Stomach (tissue), 4 donors: Measurements from ENCODE around the gene SLC10A3.

Source experiments
- EP300 ChIP-seq: sonication (generic); formaldehyde crosslinking; IDR thresholded peaks from one replicate; pipeline ENCODE4 v1.6.1; 2017; ENCODE audit warnings: antibody characterized with exemption
- POLR2A ChIP-seq, 4 donors: fragments of 450-650 bp; IDR thresholded peaks; one replicate each; pipeline ENCODE4 v1.6.1; 2016; ENCODE audit warnings: antibody characterized with exemption in 4 of 4, control low read depth in 2 of 4, mild to moderate bottlenecking in 1 of 4, moderate library complexity in 1 of 4
- TF ChIP-seq, protein P1 (sequence below), 7 experiments: fragments of 450-650 bp in 4 of 7; fragments of 200-600 bp in 3 of 7; sonication (generic) in 3 of 7; IDR thresholded peaks; one replicate each; pipeline ENCODE4 v1.5.1; 2016 to 2019; ENCODE audit warnings: antibody characterized with exemption in 7 of 7, control low read depth in 2 of 7, mild to moderate bottlenecking in 1 of 7

- TF ChIP-seq POLR2A (IDR thresholded peaks at IDR 0.05) = no peak
- TF ChIP-seq, protein P1, sequence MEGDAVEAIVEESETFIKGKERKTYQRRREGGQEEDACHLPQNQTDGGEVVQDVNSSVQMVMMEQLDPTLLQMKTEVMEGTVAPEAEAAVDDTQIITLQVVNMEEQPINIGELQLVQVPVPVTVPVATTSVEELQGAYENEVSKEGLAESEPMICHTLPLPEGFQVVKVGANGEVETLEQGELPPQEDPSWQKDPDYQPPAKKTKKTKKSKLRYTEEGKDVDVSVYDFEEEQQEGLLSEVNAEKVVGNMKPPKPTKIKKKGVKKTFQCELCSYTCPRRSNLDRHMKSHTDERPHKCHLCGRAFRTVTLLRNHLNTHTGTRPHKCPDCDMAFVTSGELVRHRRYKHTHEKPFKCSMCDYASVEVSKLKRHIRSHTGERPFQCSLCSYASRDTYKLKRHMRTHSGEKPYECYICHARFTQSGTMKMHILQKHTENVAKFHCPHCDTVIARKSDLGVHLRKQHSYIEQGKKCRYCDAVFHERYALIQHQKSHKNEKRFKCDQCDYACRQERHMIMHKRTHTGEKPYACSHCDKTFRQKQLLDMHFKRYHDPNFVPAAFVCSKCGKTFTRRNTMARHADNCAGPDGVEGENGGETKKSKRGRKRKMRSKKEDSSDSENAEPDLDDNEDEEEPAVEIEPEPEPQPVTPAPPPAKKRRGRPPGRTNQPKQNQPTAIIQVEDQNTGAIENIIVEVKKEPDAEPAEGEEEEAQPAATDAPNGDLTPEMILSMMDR (IDR thresholded peaks at IDR 0.05) = no peak
- no peak for TF ChIP-seq EP300
These were observed 26.8 kb upstream of the SLC10A3 start for GRCh38 chrX:154517101-154517781.
